Measurements from ENCODE around the gene MAP1LC3B. TPM values are rescaled to one million over a fixed set of nuclear protein-coding genes. Genes with fewer than 3 reads are reported as not detected.

Gene MAP1LC3B
- total RNA-seq, 2 experiments from 2014 or later, result 55.3 to 58.1 TPM

- intact Hi-C loops (cut with micrococcal nuclease), result no loop called here
- no peaks in the 10 kb centered on the region for H3K9me3 Mint-ChIP-seq
- ATAC-seq (no peak), DNase-seq (no peak)
- no peak overlapping the region for H3K27ac Mint-ChIP-seq
- ChIA-PET CTCF (interaction anchor here (0.7 to 1.4 kb wide), 3 partner anchors 26 to 194 kb away, joined by 3 to 4 read pairs (median 4); no protein-coding TSS in a partner anchor), POLR2A (no interaction called here)
- H3K4me1 Mint-ChIP-seq (ENCODE audit: low read depth), result peaks cover 4% of the 10 kb centered on the region
- TF ChIP-seq, protein P1, sequence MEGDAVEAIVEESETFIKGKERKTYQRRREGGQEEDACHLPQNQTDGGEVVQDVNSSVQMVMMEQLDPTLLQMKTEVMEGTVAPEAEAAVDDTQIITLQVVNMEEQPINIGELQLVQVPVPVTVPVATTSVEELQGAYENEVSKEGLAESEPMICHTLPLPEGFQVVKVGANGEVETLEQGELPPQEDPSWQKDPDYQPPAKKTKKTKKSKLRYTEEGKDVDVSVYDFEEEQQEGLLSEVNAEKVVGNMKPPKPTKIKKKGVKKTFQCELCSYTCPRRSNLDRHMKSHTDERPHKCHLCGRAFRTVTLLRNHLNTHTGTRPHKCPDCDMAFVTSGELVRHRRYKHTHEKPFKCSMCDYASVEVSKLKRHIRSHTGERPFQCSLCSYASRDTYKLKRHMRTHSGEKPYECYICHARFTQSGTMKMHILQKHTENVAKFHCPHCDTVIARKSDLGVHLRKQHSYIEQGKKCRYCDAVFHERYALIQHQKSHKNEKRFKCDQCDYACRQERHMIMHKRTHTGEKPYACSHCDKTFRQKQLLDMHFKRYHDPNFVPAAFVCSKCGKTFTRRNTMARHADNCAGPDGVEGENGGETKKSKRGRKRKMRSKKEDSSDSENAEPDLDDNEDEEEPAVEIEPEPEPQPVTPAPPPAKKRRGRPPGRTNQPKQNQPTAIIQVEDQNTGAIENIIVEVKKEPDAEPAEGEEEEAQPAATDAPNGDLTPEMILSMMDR (IDR thresholded peaks at IDR 0.05), result no peak
- H3K36me3 Mint-ChIP-seq (ENCODE audit: low read depth), result peaks cover 21% of the 10 kb centered on the region
- no peak overlapping the region for H3K4me3 Mint-ChIP-seq
- no peaks in the 10 kb centered on the region for H3K27me3 Mint-ChIP-seq
Observed at GRCh38 chr16:87442581-87442966, 50.4 kb downstream of the MAP1LC3B start.

GRCh38 chr16:87443016-87443415, 50.9 kb downstream of the MAP1LC3B start:
- H3K9me3 Mint-ChIP-seq, result no peaks in the 10 kb centered on the region
- ChIA-PET POLR2A (no interaction called here), CTCF (interaction anchor here (0.7 to 1.4 kb wide), 2 partner anchors 26 to 193 kb away, joined by 4 read pairs; no protein-coding TSS in a partner anchor)
- ATAC-seq (no peak), DNase-seq (no peak)
- intact Hi-C loops (cut with micrococcal nuclease), result no loop called here
- H3K27me3 Mint-ChIP-seq, result no peaks in the 10 kb centered on the region
- TF ChIP-seq, protein P1 (IDR thresholded peaks at IDR 0.05), result no peak
- peaks cover 21% of the 10 kb centered on the region for H3K36me3 Mint-ChIP-seq (ENCODE audit: low read depth)
- H3K4me1 Mint-ChIP-seq (ENCODE audit: low read depth), result peaks cover 4% of the 10 kb centered on the region
- H3K4me3 Mint-ChIP-seq, result no peak overlapping the region
- no peak overlapping the region for H3K27ac Mint-ChIP-seq

DNA sequence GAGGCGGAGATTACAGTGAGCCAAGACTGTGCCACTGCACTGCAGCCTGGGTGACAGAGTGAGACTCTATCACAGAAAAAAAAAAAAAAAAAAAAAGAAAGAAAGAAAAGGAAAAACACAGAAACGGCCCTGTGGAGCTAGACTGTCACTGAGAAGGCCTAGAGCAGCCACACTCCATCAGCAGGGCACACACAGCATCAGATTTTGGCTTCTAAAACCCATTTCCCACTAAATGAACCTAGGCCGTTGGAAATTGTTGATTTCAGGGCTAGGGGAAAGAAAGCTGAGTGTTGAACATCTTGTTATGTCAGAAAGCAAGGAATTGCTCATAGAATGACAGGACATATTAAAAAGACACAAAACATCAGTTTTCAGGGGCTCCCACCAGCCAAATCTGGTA, 51.8 kb downstream of the MAP1LC3B start:
- Mint-ChIP-seq H3K27ac (no peak overlapping the region), H3K27me3 (no peaks in the 10 kb centered on the region), H3K4me1 (ENCODE audit: low read depth) (peaks cover 4% of the 10 kb centered on the region), H3K4me3 (no peak overlapping the region), H3K9me3 (no peaks in the 10 kb centered on the region), H3K36me3 (ENCODE audit: low read depth) (peaks cover 26% of the 10 kb centered on the region)
- CTCF ChIA-PET, result interaction anchor here (1.4 kb wide), 1 partner anchor 27 kb away, joined by 4 read pairs; no protein-coding TSS in a partner anchor
- POLR2A ChIA-PET, result interaction anchor here (1.1 kb wide), 1 partner anchor 9 kb away, joined by 4 read pairs; no protein-coding TSS in a partner anchor
- ATAC-seq (no peak), DNase-seq (no peak)
- intact Hi-C loops (cut with micrococcal nuclease), result no loop called here
- TF ChIP-seq, protein P1 (IDR thresholded peaks at IDR 0.05), result no peak

DNA sequence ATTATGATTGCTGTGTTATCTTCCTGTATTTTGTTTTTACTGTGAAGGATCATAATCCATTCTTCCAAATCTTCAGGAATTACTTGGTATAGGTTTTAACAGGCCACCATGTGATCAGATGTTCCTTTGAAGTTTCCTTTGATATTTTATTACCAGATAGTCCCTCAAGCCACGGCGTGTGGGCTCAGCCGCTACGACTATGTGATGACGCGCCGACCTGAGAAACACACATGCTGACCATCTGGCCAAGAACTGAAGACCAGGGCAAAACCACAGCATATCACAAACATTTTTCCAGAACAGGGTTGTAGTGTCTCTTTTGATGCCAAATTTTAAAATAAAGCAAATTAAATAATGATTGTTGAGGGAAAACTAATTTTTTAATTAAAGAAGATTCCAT, 53.4 kb downstream of the MAP1LC3B start:
- no peak overlapping the region for H3K4me3 Mint-ChIP-seq
- peaks cover 5% of the 10 kb centered on the region for H3K4me1 Mint-ChIP-seq (ENCODE audit: low read depth)
- no peaks in the 10 kb centered on the region for H3K9me3 Mint-ChIP-seq
- intact Hi-C loops (cut with micrococcal nuclease), result no loop called here
- H3K36me3 Mint-ChIP-seq (ENCODE audit: low read depth), result peaks cover 28% of the 10 kb centered on the region
- CTCF ChIA-PET, result no interaction called here
- TF ChIP-seq, protein P1 (IDR thresholded peaks at IDR 0.05), result no peak
- POLR2A ChIA-PET, result no interaction called here
- H3K27ac Mint-ChIP-seq, result no peak overlapping the region
- H3K27me3 Mint-ChIP-seq, result no peaks in the 10 kb centered on the region
- no peak for ATAC-seq
- no peak for DNase-seq

- CTCF ChIA-PET, result no interaction called here
- H3K27ac Mint-ChIP-seq, result no peak overlapping the region
- DNase-seq (no peak), ATAC-seq (no peak)
- peaks cover 5% of the 10 kb centered on the region for H3K4me1 Mint-ChIP-seq (ENCODE audit: low read depth)
- peaks cover 27% of the 10 kb centered on the region for H3K36me3 Mint-ChIP-seq (ENCODE audit: low read depth)
- TF ChIP-seq, protein P1 (IDR thresholded peaks at IDR 0.05), result no peak
- intact Hi-C loops (cut with micrococcal nuclease), result no loop called here
- H3K9me3 Mint-ChIP-seq, result no peaks in the 10 kb centered on the region
- no peak overlapping the region for H3K4me3 Mint-ChIP-seq
- POLR2A ChIA-PET, result interaction anchor here (0.6 to 1.5 kb wide), 2 partner anchors 18 to 20 kb away, joined by 3 to 9 read pairs; no protein-coding TSS in a partner anchor
- no peaks in the 10 kb centered on the region for H3K27me3 Mint-ChIP-seq
Observed at GRCh38 chr16:87446479-87446878, 54.3 kb downstream of the MAP1LC3B start.

Data from activated CD8-positive, alpha-beta T cell treated with anti-CD3 and anti-CD28 coated beads for 36 hours (primary cell).